GM12801 (cell line): ENCODE measurements around the gene AZU1.

Source experiments
- CTCF ChIP-seq: IDR thresholded peaks from one replicate; pipeline ENCODE4 v1.5.1; 2011; ENCODE audit warnings: control low read depth; ENCODE audit not compliant: insufficient read length; ENCODE audit errors: extremely low read depth

The AZU1 gene

GRCh38 chr19:855566-856120, 28.0 kb downstream of the AZU1 start:
- TF ChIP-seq CTCF: no peak

- TF ChIP-seq CTCF: no peak
Measured at GRCh38 chr19:858284-858683, 30.6 kb downstream of the AZU1 start.

- no peak for TF ChIP-seq CTCF
Measured at GRCh38 chr19:858868-859843, 31.5 kb downstream of the AZU1 start, which contains the start of gene CFD. CFD (plus strand) TSS chr19:859664; CDS start chr19:859690, 26 bp downstream.

GRCh38 chr19:861141-861755, 33.6 kb downstream of the AZU1 start:
- no peak for TF ChIP-seq CTCF

- TF ChIP-seq CTCF: no peak
Measured at GRCh38 chr19:861756-862580, 34.3 kb downstream of the AZU1 start.

- no peak for TF ChIP-seq CTCF
Measured at GRCh38 chr19:862581-863314, 35.1 kb downstream of the AZU1 start.
